GM12872 (cell line): ENCODE data around the gene OPCML.

Experiments
- TF ChIP-seq, protein P1 (sequence below): IDR thresholded peaks from 3 replicates; pipeline ENCODE4 v1.5.1; 2011; ENCODE audit warnings: low read depth, mild to moderate bottlenecking, low read length, moderate library complexity; ENCODE audit not compliant: insufficient read depth

The OPCML gene

GRCh38 chr11:132904091-132904490, 628.2 kb downstream of the OPCML start:
- TF ChIP-seq, protein P1, sequence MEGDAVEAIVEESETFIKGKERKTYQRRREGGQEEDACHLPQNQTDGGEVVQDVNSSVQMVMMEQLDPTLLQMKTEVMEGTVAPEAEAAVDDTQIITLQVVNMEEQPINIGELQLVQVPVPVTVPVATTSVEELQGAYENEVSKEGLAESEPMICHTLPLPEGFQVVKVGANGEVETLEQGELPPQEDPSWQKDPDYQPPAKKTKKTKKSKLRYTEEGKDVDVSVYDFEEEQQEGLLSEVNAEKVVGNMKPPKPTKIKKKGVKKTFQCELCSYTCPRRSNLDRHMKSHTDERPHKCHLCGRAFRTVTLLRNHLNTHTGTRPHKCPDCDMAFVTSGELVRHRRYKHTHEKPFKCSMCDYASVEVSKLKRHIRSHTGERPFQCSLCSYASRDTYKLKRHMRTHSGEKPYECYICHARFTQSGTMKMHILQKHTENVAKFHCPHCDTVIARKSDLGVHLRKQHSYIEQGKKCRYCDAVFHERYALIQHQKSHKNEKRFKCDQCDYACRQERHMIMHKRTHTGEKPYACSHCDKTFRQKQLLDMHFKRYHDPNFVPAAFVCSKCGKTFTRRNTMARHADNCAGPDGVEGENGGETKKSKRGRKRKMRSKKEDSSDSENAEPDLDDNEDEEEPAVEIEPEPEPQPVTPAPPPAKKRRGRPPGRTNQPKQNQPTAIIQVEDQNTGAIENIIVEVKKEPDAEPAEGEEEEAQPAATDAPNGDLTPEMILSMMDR: no peak

GRCh38 chr11:132901638-132902471, 630.4 kb downstream of the OPCML start:
- TF ChIP-seq, protein P1: no peak

- TF ChIP-seq, protein P1: no peak
Measured at GRCh38 chr11:132898676-132899075, 633.6 kb downstream of the OPCML start.

DNA sequence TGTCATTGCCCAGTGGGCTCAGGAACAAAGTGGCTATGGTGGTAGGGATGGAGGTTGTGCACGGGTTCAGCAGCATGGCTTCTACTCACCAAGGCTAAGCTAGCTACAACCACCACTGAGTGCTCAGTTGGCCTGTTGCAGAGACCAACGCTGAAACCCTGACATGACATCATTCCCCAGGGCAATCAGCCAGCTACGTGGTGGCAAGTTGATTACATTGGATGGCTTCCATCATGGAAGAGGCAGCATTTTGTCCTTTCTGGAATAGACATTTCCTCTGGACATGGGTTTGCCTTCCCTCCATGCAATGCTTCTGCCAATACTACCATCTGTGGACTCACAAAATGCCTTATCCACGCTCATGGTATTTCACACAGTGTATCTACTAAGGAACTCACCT, 634.3 kb downstream of the OPCML start:
- TF ChIP-seq, protein P1: no peak

- TF ChIP-seq, protein P1: no peak
Measured at GRCh38 chr11:132895340-132895739, 637.0 kb downstream of the OPCML start.

GRCh38 chr11:132894606-132895005, 637.7 kb downstream of the OPCML start:
- TF ChIP-seq, protein P1: no peak

- TF ChIP-seq, protein P1: no peak
Measured at GRCh38 chr11:132892876-132893275, 639.4 kb downstream of the OPCML start.
